WTC11 (cell line): ENCODE data around the gene UBAP1. TPM values are rescaled to one million over a fixed set of nuclear protein-coding genes. Genes with fewer than 3 reads are reported as not detected.

Experiments
- ATAC-seq: fragments of 200-7000 bp; cut with Tn5 transposase; 2 replicates; pipeline ENCODE4 v1.10.0; 2021; ENCODE audit warnings: mild to moderate bottlenecking, moderate library complexity
- CTCF ChIA-PET: fragments of 300-600 bp; sonication (Branson Sonifier 250); formaldehyde crosslinking; loops from one replicate; lab custom pipeline; 2021; ENCODE audit warnings: antibody characterized with exemption; lab: Charles Lee
- POLR2A ChIA-PET: fragments of 350-600 bp; sonication (Branson Sonifier 250); formaldehyde crosslinking; loops from one replicate; lab custom pipeline; 2021; ENCODE audit warnings: antibody characterized with exemption; lab: Charles Lee
- DNase-seq: peaks from one replicate; pipeline ENCODE4 v3.0.0; 2021; ENCODE audit warnings: low spot score
- H3K27ac Mint-ChIP-seq: 2 replicates; pipeline ENCODE4 v1.8.0; 2021; ENCODE audit warnings: mixed read lengths
- H3K27me3 Mint-ChIP-seq: 2 replicates; pipeline ENCODE4 v1.8.0; 2021; ENCODE audit warnings: low read depth, mild to moderate bottlenecking, moderate library complexity, mixed read lengths
- H3K36me3 Mint-ChIP-seq: 2 replicates; pipeline ENCODE4 v1.8.0; 2021; ENCODE audit warnings: mixed read lengths
- H3K4me1 Mint-ChIP-seq: 2 replicates; pipeline ENCODE4 v1.8.0; 2022; ENCODE audit warnings: mixed read lengths
- H3K4me3 Mint-ChIP-seq: 2 replicates; pipeline ENCODE4 v1.8.0; 2021; ENCODE audit warnings: mild to moderate bottlenecking, moderate library complexity, mixed read lengths
- H3K9me3 Mint-ChIP-seq: 2 replicates; pipeline ENCODE4 v1.8.0; 2021; ENCODE audit warnings: mixed read lengths
- ATF2 ChIP-seq: sonication (generic); formaldehyde crosslinking; IDR thresholded peaks from 2 replicates; pipeline ENCODE4 v1.8.1; 2022; ENCODE audit warnings: low read depth, missing genetic modification reagents, borderline replicate concordance
- ATF6 ChIP-seq: sonication (generic); formaldehyde crosslinking; IDR thresholded peaks from 2 replicates; pipeline ENCODE4 v1.8.1; 2023; ENCODE audit warnings: mild to moderate bottlenecking, missing genetic modification reagents
- CBFB ChIP-seq: sonication (generic); formaldehyde crosslinking; IDR thresholded peaks from 2 replicates; pipeline ENCODE4 v1.8.1; 2022; ENCODE audit warnings: mild to moderate bottlenecking, low read depth, missing genetic modification reagents
- CREM ChIP-seq: sonication (generic); formaldehyde crosslinking; IDR thresholded peaks from 2 replicates; pipeline ENCODE4 v1.8.1; 2022; ENCODE audit warnings: mild to moderate bottlenecking, missing genetic modification reagents, moderate library complexity
- E2F1 ChIP-seq: sonication (generic); formaldehyde crosslinking; IDR thresholded peaks from 2 replicates; pipeline ENCODE4 v1.8.0; 2022; ENCODE audit warnings: mild to moderate bottlenecking, missing genetic modification reagents
- KAT7 ChIP-seq: sonication (generic); formaldehyde crosslinking; IDR thresholded peaks from 2 replicates; pipeline ENCODE4 v1.8.1; 2023; ENCODE audit warnings: missing genetic modification reagents, mild to moderate bottlenecking, borderline replicate concordance
- NFYB ChIP-seq: sonication (generic); formaldehyde crosslinking; conservative IDR thresholded peaks from 2 replicates; pipeline ENCODE4 v1.8.0; 2022; ENCODE audit warnings: low read depth, missing genetic modification reagents
- NR2C2 ChIP-seq: sonication (generic); formaldehyde crosslinking; IDR thresholded peaks from 2 replicates; pipeline ENCODE4 v1.8.0; 2022; ENCODE audit warnings: mild to moderate bottlenecking, missing genetic modification reagents
- NR3C1 ChIP-seq: sonication (generic); formaldehyde crosslinking; conservative IDR thresholded peaks from 2 replicates; pipeline ENCODE4 v1.8.1; 2023; ENCODE audit warnings: low read depth, mild to moderate bottlenecking, missing genetic modification reagents
- PRRX2 ChIP-seq: fragments of 250-450 bp; sonication (Bioruptor Pico); IDR thresholded peaks from 2 replicates; pipeline ENCODE4 v1.8.0; 2021; ENCODE audit warnings: mild to moderate bottlenecking
- TCF7 ChIP-seq: sonication (generic); formaldehyde crosslinking; IDR thresholded peaks from 2 replicates; pipeline ENCODE4 v1.8.0; 2022; ENCODE audit warnings: mild to moderate bottlenecking, low read depth, missing genetic modification reagents, moderate library complexity
- TEAD1 ChIP-seq: sonication (generic); formaldehyde crosslinking; IDR thresholded peaks from 2 replicates; pipeline ENCODE4 v1.8.0; 2022; ENCODE audit warnings: mild to moderate bottlenecking, missing genetic modification reagents
- ZNF232 ChIP-seq: sonication (generic); formaldehyde crosslinking; IDR thresholded peaks from 2 replicates; pipeline ENCODE4 v1.8.0; 2022; ENCODE audit warnings: mild to moderate bottlenecking, missing genetic modification reagents
- ZNF263 ChIP-seq: sonication (generic); formaldehyde crosslinking; IDR thresholded peaks from 2 replicates; pipeline ENCODE4 v1.8.1; 2022; ENCODE audit warnings: low read depth, mild to moderate bottlenecking, moderate library complexity, missing genetic modification reagents
- ZNF416 ChIP-seq: fragments of 250-450 bp; sonication (Bioruptor Pico); IDR thresholded peaks from 2 replicates; pipeline ENCODE4 v1.9.0; 2021; ENCODE audit warnings: mild to moderate bottlenecking, inconsistent platforms
- ZNF423 ChIP-seq: fragments of 250-450 bp; sonication (Bioruptor Pico); IDR thresholded peaks from 2 replicates; pipeline ENCODE4 v2.1.2; 2022; ENCODE audit warnings: mild to moderate bottlenecking, moderate library complexity
- total RNA-seq: library from RNA; stranded (reverse); gene quantifications from 3 replicates; pipeline ENCODE4 v1.2.3, GENCODE V29; 2021
- TF ChIP-seq, protein P1 (sequence below): sonication (generic); formaldehyde crosslinking; IDR thresholded peaks from 2 replicates; pipeline ENCODE4 v1.8.1; 2023; ENCODE audit warnings: mild to moderate bottlenecking, missing genetic modification reagents
- TF ChIP-seq, protein P2 (sequence below): fragments of 250-450 bp; sonication (Bioruptor Pico); IDR thresholded peaks from 2 replicates; pipeline ENCODE4 v1.9.0; 2021; ENCODE audit warnings: mild to moderate bottlenecking, borderline replicate concordance

Gene UBAP1
- total RNA-seq, 1 experiment from 2014 or later = 23.9 TPM

- TF ChIP-seq ATF2 (CRISPR knock-in tag) (no peak), KAT7 (no peak), TEAD1 (CRISPR knock-in tag) (no peak)
Observed at GRCh38 chr9:34145165-34145564, 33.7 kb upstream of the UBAP1 start (continued).

- ChIA-PET CTCF (interaction anchor here (1.1 to 2.1 kb wide), 2 partner anchors 12 to 226 kb away, joined by 3 to 8 read pairs; partner anchors contain the start of gene MYORG), POLR2A (interaction anchor here (0.5 kb wide), 1 partner anchor 39 kb away, joined by 3 read pairs; no protein-coding TSS in a partner anchor)
- TF ChIP-seq NFYB (CRISPR knock-in tag) = no peak
- TF ChIP-seq TCF7 (CRISPR knock-in tag) = no peak
- no peak for TF ChIP-seq ZNF263 (CRISPR knock-in tag)
- no peak for TF ChIP-seq CREM (CRISPR knock-in tag)
- TF ChIP-seq, protein P1, sequence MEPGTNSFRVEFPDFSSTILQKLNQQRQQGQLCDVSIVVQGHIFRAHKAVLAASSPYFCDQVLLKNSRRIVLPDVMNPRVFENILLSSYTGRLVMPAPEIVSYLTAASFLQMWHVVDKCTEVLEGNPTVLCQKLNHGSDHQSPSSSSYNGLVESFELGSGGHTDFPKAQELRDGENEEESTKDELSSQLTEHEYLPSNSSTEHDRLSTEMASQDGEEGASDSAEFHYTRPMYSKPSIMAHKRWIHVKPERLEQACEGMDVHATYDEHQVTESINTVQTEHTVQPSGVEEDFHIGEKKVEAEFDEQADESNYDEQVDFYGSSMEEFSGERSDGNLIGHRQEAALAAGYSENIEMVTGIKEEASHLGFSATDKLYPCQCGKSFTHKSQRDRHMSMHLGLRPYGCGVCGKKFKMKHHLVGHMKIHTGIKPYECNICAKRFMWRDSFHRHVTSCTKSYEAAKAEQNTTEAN (CRISPR knock-in tag) = no peak
- no peak for TF ChIP-seq CBFB (CRISPR knock-in tag)
- TF ChIP-seq NR2C2 (CRISPR knock-in tag) = no peak
- no peak for TF ChIP-seq NR3C1 (CRISPR knock-in tag)
- TF ChIP-seq ZNF416 = no peak
- no peak for TF ChIP-seq PRRX2 (CRISPR knock-in tag)
- TF ChIP-seq E2F1 (CRISPR knock-in tag) = no peak
- TF ChIP-seq ZNF423 = no peak
- TF ChIP-seq ZNF232 (CRISPR knock-in tag) = no peak
- TF ChIP-seq, protein P2, sequence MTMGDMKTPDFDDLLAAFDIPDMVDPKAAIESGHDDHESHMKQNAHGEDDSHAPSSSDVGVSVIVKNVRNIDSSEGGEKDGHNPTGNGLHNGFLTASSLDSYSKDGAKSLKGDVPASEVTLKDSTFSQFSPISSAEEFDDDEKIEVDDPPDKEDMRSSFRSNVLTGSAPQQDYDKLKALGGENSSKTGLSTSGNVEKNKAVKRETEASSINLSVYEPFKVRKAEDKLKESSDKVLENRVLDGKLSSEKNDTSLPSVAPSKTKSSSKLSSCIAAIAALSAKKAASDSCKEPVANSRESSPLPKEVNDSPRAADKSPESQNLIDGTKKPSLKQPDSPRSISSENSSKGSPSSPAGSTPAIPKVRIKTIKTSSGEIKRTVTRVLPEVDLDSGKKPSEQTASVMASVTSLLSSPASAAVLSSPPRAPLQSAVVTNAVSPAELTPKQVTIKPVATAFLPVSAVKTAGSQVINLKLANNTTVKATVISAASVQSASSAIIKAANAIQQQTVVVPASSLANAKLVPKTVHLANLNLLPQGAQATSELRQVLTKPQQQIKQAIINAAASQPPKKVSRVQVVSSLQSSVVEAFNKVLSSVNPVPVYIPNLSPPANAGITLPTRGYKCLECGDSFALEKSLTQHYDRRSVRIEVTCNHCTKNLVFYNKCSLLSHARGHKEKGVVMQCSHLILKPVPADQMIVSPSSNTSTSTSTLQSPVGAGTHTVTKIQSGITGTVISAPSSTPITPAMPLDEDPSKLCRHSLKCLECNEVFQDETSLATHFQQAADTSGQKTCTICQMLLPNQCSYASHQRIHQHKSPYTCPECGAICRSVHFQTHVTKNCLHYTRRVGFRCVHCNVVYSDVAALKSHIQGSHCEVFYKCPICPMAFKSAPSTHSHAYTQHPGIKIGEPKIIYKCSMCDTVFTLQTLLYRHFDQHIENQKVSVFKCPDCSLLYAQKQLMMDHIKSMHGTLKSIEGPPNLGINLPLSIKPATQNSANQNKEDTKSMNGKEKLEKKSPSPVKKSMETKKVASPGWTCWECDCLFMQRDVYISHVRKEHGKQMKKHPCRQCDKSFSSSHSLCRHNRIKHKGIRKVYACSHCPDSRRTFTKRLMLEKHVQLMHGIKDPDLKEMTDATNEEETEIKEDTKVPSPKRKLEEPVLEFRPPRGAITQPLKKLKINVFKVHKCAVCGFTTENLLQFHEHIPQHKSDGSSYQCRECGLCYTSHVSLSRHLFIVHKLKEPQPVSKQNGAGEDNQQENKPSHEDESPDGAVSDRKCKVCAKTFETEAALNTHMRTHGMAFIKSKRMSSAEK (CRISPR knock-in tag) = no peak
- TF ChIP-seq ATF6 = no peak
- ATAC-seq = peak; percentile 72
- H3K9me3 Mint-ChIP-seq = no peaks in the 10 kb centered on the region
- no peak overlapping the region for H3K4me3 Mint-ChIP-seq
- H3K4me1 Mint-ChIP-seq = peaks cover 13% of the 10 kb centered on the region
- H3K27me3 Mint-ChIP-seq = no peaks in the 10 kb centered on the region
- H3K27ac Mint-ChIP-seq = no peak overlapping the region
- no peaks in the 10 kb centered on the region for H3K36me3 Mint-ChIP-seq
- DNase-seq = no peak
Observed at GRCh38 chr9:34151398-34151797, 27.4 kb upstream of the UBAP1 start.
